Rectal smooth muscle tissue (tissue), 1 donor: ENCODE results near the gene ZHX3.

Experiments
- H3K27ac ChIP-seq: one replicate; pipeline ENCODE4 v1.7.0; 2013; ENCODE audit warnings: low read depth, low read length, inconsistent platforms
- H3K27me3 ChIP-seq: one replicate; pipeline ENCODE4 v1.7.0; 2013; ENCODE audit warnings: low read length; ENCODE audit not compliant: control insufficient read depth, insufficient read depth
- H3K36me3 ChIP-seq: one replicate; pipeline ENCODE4 v1.7.0; 2013; ENCODE audit warnings: low read length; ENCODE audit not compliant: control insufficient read depth, insufficient read depth
- H3K4me1 ChIP-seq: one replicate; pipeline ENCODE4 v1.7.0; 2013; ENCODE audit warnings: low read length; ENCODE audit not compliant: control insufficient read depth, insufficient read depth
- H3K4me3 ChIP-seq: one replicate; pipeline ENCODE4 v1.7.0; 2013; ENCODE audit warnings: low read length
- H3K9ac ChIP-seq: one replicate; pipeline ENCODE4 v1.7.0; 2013; ENCODE audit warnings: low read length

ZHX3 gene

GRCh38 chr20:41171736-41172295 lies 145.7 kb downstream of the ZHX3 start:
- peaks cover 3% of the 10 kb centered on the region for H3K4me1 ChIP-seq
- peak overlapping the region; percentile 28 for H3K27ac ChIP-seq
- peaks cover 56% of the 10 kb centered on the region for H3K36me3 ChIP-seq
- no peaks in the 10 kb centered on the region for H3K27me3 ChIP-seq
- H3K4me3 ChIP-seq: no peak overlapping the region
- no peak overlapping the region for H3K9ac ChIP-seq

- Histone ChIP-seq H3K36me3 (peaks cover 66% of the 10 kb centered on the region), H3K27me3 (no peaks in the 10 kb centered on the region), H3K27ac (no peak overlapping the region), H3K9ac (no peak overlapping the region), H3K4me3 (no peak overlapping the region), H3K4me1 (peaks cover 3% of the 10 kb centered on the region)
Observed at GRCh38 chr20:41170386-41171105, 147.0 kb downstream of the ZHX3 start.

- no peak overlapping the region for H3K27ac ChIP-seq
- H3K4me3 ChIP-seq: no peak overlapping the region
- H3K9ac ChIP-seq: no peak overlapping the region
- peaks cover 2% of the 10 kb centered on the region for H3K4me1 ChIP-seq
- no peaks in the 10 kb centered on the region for H3K27me3 ChIP-seq
- peaks cover 72% of the 10 kb centered on the region for H3K36me3 ChIP-seq
Observed at GRCh38 chr20:41169791-41170351, 147.7 kb downstream of the ZHX3 start.

- Histone ChIP-seq H3K4me1 (no peaks in the 10 kb centered on the region), H3K9ac (no peak overlapping the region), H3K36me3 (peaks cover 75% of the 10 kb centered on the region), H3K27ac (no peak overlapping the region), H3K4me3 (no peak overlapping the region), H3K27me3 (no peaks in the 10 kb centered on the region)
Observed at GRCh38 chr20:41169162-41169690, 148.3 kb downstream of the ZHX3 start.

GRCh38 chr20:41168281-41169161 lies 149.0 kb downstream of the ZHX3 start:
- H3K27me3 ChIP-seq: no peaks in the 10 kb centered on the region
- H3K27ac ChIP-seq: no peak overlapping the region
- H3K4me1 ChIP-seq: no peaks in the 10 kb centered on the region
- peaks cover 76% of the 10 kb centered on the region for H3K36me3 ChIP-seq
- H3K4me3 ChIP-seq: no peak overlapping the region
- H3K9ac ChIP-seq: no peak overlapping the region

- no peak overlapping the region for H3K9ac ChIP-seq
- no peaks in the 10 kb centered on the region for H3K4me1 ChIP-seq
- no peaks in the 10 kb centered on the region for H3K27me3 ChIP-seq
- peaks cover 75% of the 10 kb centered on the region for H3K36me3 ChIP-seq
- no peak overlapping the region for H3K27ac ChIP-seq
- no peak overlapping the region for H3K4me3 ChIP-seq
Observed at GRCh38 chr20:41167481-41168253, 149.9 kb downstream of the ZHX3 start.

GRCh38 chr20:41167118-41167470 lies 150.4 kb downstream of the ZHX3 start:
- Histone ChIP-seq H3K4me1 (no peaks in the 10 kb centered on the region), H3K36me3 (peaks cover 73% of the 10 kb centered on the region), H3K9ac (no peak overlapping the region), H3K4me3 (no peak overlapping the region), H3K27me3 (no peaks in the 10 kb centered on the region), H3K27ac (no peak overlapping the region)

- no peaks in the 10 kb centered on the region for H3K4me1 ChIP-seq
- peaks cover 70% of the 10 kb centered on the region for H3K36me3 ChIP-seq
- no peaks in the 10 kb centered on the region for H3K27me3 ChIP-seq
- no peak overlapping the region for H3K4me3 ChIP-seq
- no peak overlapping the region for H3K9ac ChIP-seq
- no peak overlapping the region for H3K27ac ChIP-seq
Observed at GRCh38 chr20:41166201-41167117, 151.1 kb downstream of the ZHX3 start.

GRCh38 chr20:41165001-41165882 lies 152.3 kb downstream of the ZHX3 start:
- Histone ChIP-seq H3K9ac (no peak overlapping the region), H3K4me1 (no peaks in the 10 kb centered on the region), H3K36me3 (peaks cover 62% of the 10 kb centered on the region), H3K27me3 (no peaks in the 10 kb centered on the region), H3K4me3 (no peak overlapping the region), H3K27ac (no peak overlapping the region)

GRCh38 chr20:41163821-41164220 lies 153.7 kb downstream of the ZHX3 start:
- H3K36me3 ChIP-seq: peaks cover 53% of the 10 kb centered on the region
- H3K27me3 ChIP-seq: no peaks in the 10 kb centered on the region
- H3K27ac ChIP-seq: no peak overlapping the region
- no peaks in the 10 kb centered on the region for H3K4me1 ChIP-seq
- H3K4me3 ChIP-seq: no peak overlapping the region
- no peak overlapping the region for H3K9ac ChIP-seq
